Endometrium (tissue), 2 donors: ENCODE data around the gene C11orf91.
"Not testable (repeated sequence)": the region's sequence is repeated elsewhere in the genome, so short reads cannot be mapped to it uniquely, and the experiment has no call there.

Source experiments
- FAIRE-seq: peaks from 2 replicates; lab custom pipeline; 2012; peaks lifted over from hg19 to GRCh38; lab: Jason Lieb, UNC
- donor health status: control.
- donor health status: control.

The C11orf91 gene

GRCh38 chr11:33668951-33669596, 31.6 kb downstream of the C11orf91 start:
- FAIRE-seq = no peak

- FAIRE-seq = no peak
Observed at GRCh38 chr11:33668468-33668825, 32.2 kb downstream of the C11orf91 start.

- no peak for FAIRE-seq
Observed at GRCh38 chr11:33667819-33668467, 32.7 kb downstream of the C11orf91 start.

- FAIRE-seq = no peak
Observed at GRCh38 chr11:33665350-33666106, 35.1 kb downstream of the C11orf91 start.

GRCh38 chr11:33664827-33665226, 35.8 kb downstream of the C11orf91 start:
- no peak for FAIRE-seq

GRCh38 chr11:33664166-33664565, 36.5 kb downstream of the C11orf91 start:
- no peak for FAIRE-seq

GRCh38 chr11:33663121-33663520, 37.5 kb downstream of the C11orf91 start:
- FAIRE-seq = no peak

- FAIRE-seq = not testable (repeated sequence)
Observed at GRCh38 chr11:33661526-33661925, 39.1 kb downstream of the C11orf91 start.

GRCh38 chr11:33660962-33661361, 39.7 kb downstream of the C11orf91 start:
- no peak for FAIRE-seq

GRCh38 chr11:33659370-33660139, 41.1 kb downstream of the C11orf91 start:
- no peak for FAIRE-seq

- FAIRE-seq = no peak
Observed at GRCh38 chr11:33658195-33658900, 42.3 kb downstream of the C11orf91 start.

- FAIRE-seq = no peak
Observed at GRCh38 chr11:33657757-33658156, 42.9 kb downstream of the C11orf91 start.

- no peak for FAIRE-seq
Observed at GRCh38 chr11:33656768-33657167, 43.9 kb downstream of the C11orf91 start.

GRCh38 chr11:33655842-33656600, 44.6 kb downstream of the C11orf91 start:
- FAIRE-seq = no peak

GRCh38 chr11:33654594-33654993, 46.0 kb downstream of the C11orf91 start:
- FAIRE-seq = no peak

GRCh38 chr11:33652930-33653329, 47.7 kb downstream of the C11orf91 start:
- FAIRE-seq = no peak

- no peak for FAIRE-seq
Observed at GRCh38 chr11:33652431-33652830, 48.2 kb downstream of the C11orf91 start.

GRCh38 chr11:33651990-33652389, 48.6 kb downstream of the C11orf91 start:
- no peak for FAIRE-seq

GRCh38 chr11:33651555-33651954, 49.1 kb downstream of the C11orf91 start:
- no peak for FAIRE-seq

GRCh38 chr11:33649944-33650343, 50.7 kb downstream of the C11orf91 start:
- no peak for FAIRE-seq
